SKM-1 treated with dmso at 0.1 percent for 144 hours (cell line): ENCODE data around the gene TEAD1.

Experiments used
- DNase-seq: peaks from one replicate; lab custom pipeline; 2025; ENCODE audit not compliant: unreplicated experiment; lab: John Stamatoyannopoulos, UW

Gene TEAD1

DNA sequence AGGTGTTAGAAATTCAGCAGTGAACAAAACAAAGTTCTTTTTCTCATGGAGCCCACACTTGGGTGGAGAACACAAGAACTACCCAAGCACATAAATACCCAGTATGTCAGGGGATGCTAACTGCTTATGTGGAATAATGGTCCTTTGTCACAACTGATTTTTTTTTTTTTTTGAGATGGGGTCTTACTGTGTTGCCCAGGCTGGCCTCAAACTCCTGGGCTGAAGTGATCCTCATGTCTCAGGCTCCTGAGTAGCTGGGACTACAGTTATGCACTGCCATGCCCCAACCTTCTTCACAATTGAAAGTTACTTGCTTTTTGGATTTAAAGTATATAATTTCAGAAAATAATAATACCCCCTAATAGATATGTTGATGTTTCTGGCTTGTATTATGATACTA lies 212.3 kb downstream of the TEAD1 start:
- DNase-seq: no peak

GRCh38 chr11:12888525-12889158 lies 214.4 kb downstream of the TEAD1 start:
- peak; percentile 62 for DNase-seq

GRCh38 chr11:12889243-12889642 lies 215.0 kb downstream of the TEAD1 start:
- peak; percentile 88 for DNase-seq

- no peak for DNase-seq
These were observed 216.3 kb downstream of the TEAD1 start for GRCh38 chr11:12890476-12890875.

DNA sequence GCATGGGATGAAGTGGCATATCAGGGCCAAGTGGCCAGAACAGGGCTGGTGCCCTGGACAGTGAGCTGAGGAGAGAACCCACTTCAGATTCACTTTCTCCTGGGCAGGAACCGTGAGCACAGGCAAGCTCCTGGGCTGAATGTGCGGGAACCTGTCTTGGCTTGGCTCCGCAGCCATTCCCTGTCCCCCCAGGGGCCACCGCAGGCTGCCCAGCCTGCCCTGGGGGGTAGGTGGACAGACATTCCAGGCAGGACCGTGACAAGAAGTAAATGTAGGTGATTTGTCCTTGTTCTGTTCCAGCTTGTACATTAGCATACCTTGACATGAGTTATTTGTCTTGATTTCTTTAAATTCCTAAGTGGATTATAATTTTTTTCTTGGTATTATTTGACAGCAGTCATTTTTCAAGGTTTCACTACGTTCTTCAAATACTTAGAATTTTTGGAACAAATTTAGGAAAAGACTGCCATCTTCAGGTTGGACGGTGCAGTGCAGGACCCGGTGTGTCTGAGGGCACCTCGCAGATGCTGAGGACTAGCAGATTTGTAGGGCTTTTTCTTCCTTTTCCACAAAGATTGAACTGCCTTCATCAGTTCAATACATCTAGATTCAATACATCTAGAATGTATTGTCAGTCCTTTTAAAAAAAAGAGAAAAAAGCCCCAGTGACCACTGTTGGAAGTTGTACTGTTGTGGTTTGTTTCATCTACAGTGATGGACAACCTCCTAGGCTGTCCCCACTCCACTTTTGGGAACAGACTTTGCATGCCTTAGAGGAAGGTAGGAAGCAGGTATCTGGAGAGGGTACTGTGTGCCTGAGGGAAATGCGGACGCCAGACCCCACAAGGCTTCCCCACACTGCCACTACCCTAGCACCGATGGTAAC lies 219.8 kb downstream of the TEAD1 start:
- DNase-seq: peak; percentile 25

DNA sequence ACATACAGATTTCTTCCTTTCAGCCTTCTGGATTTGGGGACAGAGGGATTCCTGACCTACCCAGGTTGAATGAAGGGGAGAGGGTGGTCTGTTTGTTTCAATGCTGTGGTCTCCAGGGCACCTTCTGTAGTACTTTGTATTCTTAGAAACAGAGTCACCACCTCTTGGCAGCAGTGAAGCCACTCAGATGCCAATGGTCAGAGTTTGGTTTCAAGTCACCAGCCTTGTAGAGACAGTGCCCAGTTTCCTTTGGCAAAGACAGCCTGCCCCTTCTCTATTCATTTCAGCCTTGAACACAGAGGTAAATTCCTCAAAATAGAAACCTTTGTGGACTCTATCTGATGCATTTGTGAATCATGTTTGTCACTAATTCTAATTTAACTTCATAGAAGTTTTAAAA lies 223.2 kb downstream of the TEAD1 start:
- DNase-seq: no peak

GRCh38 chr11:12897867-12898266 lies 223.6 kb downstream of the TEAD1 start:
- DNase-seq: no peak

DNA sequence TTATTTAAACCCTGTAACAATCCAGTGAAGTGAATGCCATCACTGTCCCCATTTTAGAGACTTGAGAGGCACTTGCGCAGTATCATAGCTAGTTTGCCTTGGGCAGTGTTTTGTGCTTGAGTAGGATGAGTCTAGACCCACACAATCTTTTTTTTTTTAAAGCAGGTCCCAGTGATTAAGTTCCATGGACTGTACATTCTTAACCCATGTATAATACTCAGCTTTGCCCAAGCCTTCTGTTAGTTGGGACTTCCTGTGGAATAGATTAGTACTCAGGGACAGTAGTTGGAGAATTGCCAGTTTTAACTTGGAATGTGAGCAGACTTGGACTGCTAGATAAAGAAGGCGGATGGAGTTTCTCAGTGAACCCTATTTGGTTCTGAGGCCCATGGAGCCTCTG lies 226.3 kb downstream of the TEAD1 start:
- no peak for DNase-seq

GRCh38 chr11:12901272-12901671 lies 227.1 kb downstream of the TEAD1 start:
- no peak for DNase-seq

DNA sequence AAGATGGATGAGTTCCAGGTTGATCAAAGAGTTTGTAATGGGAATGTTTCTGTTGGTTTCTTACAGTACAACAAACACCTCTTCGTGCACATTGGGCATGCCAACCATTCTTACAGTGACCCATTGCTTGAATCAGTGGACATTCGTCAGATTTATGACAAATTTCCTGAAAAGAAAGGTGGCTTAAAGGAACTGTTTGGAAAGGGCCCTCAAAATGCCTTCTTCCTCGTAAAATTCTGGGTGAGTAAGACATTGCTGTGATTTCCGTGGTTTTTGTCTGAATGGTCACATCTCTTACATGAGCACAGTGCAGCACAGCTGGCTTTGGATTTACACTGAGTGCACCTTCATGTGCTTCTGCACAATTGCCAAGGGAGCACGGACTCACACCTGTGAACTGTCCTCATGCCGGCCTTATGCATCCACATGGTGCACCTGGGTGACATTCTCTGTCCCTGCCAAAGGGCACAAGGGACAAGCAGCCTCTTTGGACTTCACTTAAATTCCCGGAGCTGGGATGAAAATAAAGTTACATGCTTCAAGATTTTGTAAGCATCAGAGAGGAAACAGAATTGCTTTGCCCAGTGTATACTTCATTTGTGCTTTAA lies 227.8 kb downstream of the TEAD1 start:
- DNase-seq: no peak

DNA sequence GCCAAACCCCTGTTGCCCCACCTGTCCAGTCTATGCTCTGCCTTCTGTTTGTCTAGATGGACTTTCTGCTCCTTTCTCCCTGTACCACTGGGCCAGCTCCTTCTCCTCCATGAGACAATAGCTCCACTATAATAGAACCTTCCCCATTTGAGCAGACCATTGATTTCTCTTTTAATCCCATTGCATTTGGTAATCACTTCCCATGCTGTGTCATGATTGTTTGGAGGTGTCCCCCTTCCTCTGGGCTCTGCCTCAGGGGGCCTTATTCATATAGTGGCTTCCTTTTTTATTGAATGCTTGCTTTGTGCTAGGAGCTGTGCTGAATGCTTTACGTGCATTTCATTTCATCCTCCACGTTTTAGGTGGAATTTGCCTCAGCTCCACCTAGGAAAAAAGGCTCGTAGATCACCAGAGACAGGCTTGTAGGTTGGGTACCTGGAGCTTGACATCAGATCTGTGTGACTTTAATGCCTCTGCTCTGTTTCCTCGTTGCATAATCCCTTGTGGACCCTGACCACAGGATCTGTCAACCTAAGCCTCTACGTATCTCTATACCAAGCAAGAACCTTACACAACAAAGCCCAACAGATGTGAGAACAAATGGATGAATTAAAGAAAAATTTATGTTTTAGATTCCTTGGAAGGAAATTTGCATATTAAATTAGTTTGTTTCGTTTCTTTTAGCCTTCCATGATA lies 228.7 kb downstream of the TEAD1 start:
- DNase-seq: no peak

GRCh38 chr11:12905435-12905834 lies 231.2 kb downstream of the TEAD1 start:
- no peak for DNase-seq

DNA sequence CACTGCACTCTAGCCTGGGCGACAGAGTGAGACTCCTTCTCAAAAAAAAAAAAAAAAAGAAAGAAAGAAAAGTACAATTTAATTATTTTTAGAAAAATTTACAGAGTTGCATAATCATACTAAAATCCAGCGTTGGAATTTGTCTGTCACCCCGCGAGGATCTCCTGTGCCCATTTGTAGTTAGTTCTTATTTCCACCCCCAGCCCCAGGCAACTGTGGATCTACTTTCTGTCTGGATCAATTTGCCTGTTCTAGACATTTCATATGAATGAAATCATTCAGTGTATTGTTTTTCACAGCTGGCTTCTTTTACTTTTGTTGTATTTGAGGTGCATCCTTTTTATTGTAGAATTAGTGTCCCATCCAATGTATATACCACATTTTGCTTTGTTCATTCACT lies 232.3 kb downstream of the TEAD1 start:
- no peak for DNase-seq

DNA sequence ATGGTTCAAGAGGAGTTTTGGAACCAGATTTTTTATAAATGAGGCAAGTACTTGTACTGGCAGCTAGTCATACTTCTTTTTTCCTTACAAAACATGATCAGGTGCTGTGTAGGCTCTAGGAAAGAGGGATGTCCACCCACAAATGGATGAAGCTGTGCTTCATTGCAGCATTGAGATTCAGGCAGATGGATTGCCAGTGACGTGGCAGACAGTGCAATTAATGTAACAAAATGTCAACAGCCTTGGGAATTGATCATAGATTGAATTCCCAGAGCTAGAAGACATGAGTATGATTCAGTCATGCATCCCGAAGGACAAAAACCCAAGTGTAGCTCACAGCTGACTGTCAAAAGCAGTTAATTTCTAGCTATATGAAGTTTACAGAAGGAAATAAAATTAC lies 235.7 kb downstream of the TEAD1 start:
- DNase-seq: no peak

GRCh38 chr11:12914400-12914912 lies 240.2 kb downstream of the TEAD1 start:
- no peak for DNase-seq

DNA sequence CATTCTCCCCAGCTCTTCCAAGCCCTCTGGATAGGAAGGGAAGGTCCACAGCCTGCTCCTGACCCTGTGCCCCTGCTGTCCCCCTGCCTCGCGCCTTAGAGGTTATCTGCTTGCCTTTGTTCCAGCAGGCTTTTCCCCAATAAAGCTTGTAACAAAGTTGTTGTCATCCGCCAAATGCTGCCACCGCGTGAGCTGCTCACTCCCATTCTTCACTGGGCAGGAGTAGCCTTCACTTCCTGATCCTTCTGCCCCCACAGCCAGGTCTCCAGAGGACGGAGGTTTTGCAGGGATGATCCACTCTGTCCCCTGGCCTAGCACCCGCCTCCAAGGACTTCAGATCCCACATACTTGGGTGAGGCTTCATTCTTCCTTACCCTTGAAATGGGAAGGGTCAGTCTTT lies 240.9 kb downstream of the TEAD1 start:
- no peak for DNase-seq

DNA sequence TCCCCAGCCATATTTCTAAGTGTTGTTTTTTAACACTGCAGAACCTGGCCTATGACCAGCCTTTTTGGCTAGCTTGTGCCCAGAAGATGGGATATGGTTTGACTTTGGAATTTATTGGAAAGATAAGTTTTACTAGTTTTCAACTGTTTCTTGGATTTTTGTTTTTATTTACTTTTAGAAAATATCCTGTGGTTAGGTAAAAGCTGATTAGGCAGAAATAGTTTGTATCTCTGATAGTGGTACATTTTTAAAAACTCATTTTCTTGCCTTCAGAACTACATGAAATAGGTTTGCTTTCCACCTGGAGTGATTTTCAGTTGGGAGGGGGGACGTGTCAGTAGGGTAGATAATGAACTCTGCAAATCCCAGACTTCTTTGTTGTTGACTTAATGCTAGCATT lies 243.6 kb downstream of the TEAD1 start:
- no peak for DNase-seq

DNA sequence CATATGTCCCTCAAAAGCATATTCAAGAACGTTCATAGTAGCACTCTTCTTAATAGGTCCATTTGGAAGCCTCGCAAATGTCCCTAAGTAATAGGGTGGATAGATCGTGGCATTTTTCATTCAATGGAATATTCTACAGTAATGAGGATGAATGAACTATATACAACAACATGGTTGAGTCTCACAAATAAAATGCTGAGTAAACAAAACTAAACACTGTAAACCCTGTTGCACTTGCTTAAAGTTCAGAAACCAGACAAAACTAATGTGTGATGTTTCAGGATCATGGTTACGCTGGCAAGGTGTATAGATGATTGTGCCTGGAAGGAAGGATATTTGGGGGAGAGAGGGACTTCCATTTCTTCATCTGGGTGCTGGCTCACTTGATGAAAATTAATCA lies 244.4 kb downstream of the TEAD1 start:
- no peak for DNase-seq

GRCh38 chr11:12922418-12922817 lies 248.2 kb downstream of the TEAD1 start:
- no peak for DNase-seq

DNA sequence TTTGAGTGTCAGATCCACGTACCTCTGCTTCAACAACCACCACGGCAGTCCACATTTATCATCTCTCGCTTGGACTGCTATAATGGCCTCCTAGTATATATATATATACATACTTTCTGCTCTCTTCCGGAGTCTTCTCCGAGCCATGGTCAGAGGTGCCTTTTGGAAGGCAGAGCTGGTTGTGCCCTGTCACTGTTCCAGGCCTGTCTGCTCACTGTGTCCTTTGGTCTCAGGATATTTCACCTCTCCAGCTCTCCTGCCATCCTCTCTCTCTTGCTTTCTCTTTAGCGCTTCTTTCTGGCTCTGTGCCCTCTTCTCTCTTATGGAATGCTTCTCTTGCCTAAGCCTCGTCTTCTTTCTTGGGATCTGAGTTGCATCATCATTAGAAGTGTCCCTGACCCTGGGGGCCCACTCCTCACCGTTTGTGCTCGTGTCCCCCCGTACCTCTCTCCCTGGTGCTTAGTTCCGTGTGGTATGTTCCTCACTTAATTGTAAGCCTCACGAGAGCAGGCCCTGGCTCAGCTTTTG lies 248.8 kb downstream of the TEAD1 start:
- no peak for DNase-seq

GRCh38 chr11:12924650-12925049 lies 250.4 kb downstream of the TEAD1 start:
- no peak for DNase-seq
